Stimulated activated CD4-positive, alpha-beta T cell treated with anti-CD3 and anti-CD28 coated beads, Interleukin-4, amount 100 ng/mL, for 4 hours (primary cell): ENCODE results near the gene RMDN2.

Experiments
- DNase-seq, 2 experiments: peaks; one replicate each; pipeline ENCODE4 v3.0.0-alpha.2; 2020

RMDN2 gene, protein sequence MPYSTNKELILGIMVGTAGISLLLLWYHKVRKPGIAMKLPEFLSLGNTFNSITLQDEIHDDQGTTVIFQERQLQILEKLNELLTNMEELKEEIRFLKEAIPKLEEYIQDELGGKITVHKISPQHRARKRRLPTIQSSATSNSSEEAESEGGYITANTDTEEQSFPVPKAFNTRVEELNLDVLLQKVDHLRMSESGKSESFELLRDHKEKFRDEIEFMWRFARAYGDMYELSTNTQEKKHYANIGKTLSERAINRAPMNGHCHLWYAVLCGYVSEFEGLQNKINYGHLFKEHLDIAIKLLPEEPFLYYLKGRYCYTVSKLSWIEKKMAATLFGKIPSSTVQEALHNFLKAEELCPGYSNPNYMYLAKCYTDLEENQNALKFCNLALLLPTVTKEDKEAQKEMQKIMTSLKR

DNA sequence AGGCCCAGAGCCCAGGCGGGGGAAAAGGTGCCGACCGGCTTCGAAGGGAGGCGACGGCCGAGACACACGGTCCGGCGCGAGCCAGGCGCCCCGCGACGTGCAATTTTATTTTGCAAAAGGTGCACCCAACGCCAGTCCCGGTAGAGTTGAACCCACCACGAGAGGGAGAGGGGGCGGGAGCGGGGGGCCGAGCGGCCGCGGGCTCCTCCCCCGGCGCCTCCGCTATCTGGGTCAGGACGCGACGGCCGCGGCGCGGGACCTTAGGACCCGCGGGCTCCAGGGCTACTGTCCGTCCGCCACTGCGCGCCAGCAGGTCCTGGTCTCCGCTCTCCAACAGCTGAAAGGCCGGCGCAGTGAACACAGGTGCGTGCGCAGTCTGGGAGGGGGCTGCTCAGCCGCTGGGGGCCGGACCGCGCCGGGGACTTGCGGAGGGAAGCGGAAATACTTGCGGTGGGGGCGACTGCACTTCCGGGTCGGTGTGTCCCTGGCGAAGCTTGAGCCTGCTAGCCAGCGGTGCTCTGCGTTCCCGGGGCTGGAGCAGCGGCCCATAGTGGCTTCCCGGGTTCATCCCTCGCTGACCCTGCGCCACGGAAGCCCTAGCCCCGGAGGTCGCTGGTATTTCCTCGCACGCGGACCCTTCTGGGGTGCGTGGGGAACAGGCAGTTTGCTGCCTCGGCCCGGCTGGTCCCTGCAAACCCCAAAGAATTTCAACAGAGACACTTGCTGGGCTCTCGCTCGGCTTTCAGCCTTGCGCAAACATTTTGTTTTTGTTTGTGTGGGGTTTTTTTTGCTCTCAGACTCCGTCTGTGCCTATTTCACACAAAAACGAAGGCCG, at the start of gene RMDN2:
TSS of gene RMDN2 (plus strand) at position 225 of the 835 bp plus-strand sequence. CDS start 3,991 bp downstream, outside the sequence.
- peak; percentile 72 to 74 for DNase-seq

DNA sequence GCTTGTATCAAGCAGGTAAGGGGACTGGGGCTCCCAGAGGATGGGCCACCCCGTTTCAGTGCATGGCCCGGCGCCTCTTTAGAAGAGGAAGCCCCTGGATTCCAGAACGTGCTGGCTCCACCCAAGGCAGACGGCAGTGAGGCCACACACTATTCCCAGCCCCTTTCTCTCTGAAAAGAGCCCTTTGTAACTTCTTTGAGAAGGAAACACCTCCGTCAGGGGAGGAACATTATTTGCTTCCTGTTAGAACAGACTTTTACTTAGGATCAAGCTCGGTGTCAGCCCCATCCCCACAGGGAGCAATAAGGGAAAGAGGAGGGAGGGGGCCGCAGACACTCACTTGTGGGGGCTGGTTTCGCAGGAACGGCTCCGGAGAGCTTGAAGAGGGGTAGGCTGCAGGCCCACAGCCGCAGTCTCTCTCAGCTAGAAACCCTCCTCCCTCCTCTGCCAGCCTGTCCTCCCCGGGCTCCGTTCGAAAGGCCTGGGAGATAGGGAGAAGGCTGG, 49.6 kb upstream of the RMDN2 start:
- DNase-seq: no peak

DNA sequence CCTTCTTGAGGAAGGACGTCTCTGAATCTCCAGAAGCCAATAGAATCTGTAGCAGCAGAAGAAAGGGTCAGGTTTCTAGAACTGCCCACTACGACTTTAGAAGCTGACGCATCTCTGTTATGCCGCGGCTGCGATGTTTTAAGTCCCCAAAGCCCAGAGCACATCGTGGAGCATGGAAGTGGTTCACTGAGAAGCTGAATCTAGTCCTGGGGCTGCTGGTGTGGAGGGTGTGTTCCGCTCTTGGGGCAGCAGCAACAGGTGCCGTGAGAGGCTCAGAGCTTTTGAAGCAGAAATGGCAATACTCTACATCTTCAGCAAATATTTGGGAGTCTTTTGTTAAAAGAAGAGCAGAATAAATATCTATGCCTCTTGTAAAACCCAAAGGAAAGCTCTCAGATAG, 48.9 kb upstream of the RMDN2 start:
- DNase-seq: no peak

DNA sequence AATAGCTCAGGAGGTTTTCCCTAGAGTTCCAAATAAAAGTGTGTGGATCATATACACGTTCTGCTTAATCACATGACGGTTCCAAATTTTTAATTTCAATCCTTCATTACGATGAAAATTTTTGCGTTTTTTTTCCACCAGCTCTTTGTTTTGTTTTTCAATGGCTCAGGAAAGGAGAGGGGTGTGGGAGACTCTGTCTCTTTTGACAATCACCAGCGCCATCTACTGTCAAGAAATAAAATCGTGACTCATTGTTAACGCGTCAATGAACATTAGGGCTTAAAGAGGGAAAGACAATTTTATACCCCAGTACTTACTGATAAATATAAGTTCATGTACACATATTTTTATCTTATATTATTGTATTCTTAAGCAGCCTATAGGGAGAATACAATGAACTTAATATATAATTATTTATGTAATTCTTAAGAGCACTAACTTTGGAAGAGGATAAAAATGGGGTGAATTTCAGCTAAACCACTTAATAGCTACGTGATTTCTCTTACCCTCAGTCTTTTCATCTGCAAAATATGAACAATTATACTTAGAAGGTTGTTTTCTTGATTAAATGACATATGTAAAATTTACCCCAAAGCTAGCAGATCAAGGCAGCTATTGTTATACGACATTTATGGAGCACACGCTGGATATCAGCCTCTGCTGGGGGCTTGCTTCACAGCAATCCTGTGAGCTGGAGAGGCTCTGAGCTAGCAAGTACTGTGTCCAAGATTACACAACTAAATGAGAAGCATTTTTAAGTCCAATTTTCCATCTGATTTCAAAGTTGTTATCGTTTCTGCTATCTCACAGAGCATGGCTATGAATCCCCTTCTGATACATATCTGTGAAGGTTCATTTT, 47.4 kb upstream of the RMDN2 start:
- no peak for DNase-seq

DNA sequence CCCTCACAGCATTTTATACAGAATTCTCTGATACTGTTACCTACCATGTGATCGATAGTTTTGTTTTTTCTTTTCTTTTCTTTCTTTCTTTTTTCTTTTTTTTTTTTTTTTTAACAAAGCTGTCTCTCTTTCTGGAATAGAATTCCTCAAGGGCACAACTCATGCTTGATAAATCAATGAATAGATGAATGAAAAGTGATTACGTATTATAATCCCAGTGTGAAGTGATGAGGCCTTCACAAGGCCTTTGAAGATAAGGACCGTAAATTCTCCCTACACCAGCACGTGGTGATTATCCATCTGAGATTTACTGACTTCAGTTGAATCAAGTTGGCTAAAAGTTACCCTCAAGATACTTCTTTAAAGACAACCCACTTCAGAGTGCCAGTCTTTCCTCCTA, 46.6 kb upstream of the RMDN2 start:
- no peak for DNase-seq

DNA sequence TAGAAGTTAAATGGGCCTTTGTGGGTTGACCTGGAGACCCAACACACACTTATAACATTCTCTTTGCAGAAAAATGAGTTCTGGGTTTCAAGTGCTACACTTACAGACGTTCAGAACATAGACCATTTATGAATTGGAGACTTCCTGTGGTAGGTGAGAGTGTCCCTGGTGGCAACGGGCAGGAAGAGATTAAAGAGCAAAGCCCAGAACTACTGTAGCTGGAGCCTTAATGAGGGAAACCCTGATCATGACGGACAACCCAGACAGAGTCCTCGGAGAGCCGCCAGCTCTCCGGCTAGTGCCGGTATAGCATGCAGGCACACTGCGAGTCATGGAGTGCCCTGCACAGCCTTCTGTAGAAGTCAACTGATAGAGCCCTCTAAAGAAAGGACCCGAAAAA, 44.5 kb upstream of the RMDN2 start:
- DNase-seq: no peak

DNA sequence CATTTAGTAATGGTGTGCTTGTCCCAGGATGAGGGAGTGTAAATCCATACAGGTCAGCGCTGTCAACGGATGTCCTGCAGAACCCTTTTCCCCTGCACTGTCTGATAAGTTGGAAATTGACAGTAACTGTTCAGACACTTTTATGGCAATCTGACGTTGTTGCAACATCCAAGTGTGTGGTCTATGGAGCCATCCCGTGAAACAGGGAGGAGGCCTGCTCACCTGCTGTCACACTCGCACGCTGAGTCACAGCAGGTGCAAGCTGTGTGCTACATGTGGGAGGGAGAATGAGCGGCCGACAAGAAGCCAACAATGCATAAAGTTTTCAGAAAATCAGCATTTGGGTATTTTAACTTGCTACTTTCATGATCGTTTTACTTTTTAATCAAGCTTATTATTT, 43.7 kb upstream of the RMDN2 start:
- DNase-seq: no peak

DNA sequence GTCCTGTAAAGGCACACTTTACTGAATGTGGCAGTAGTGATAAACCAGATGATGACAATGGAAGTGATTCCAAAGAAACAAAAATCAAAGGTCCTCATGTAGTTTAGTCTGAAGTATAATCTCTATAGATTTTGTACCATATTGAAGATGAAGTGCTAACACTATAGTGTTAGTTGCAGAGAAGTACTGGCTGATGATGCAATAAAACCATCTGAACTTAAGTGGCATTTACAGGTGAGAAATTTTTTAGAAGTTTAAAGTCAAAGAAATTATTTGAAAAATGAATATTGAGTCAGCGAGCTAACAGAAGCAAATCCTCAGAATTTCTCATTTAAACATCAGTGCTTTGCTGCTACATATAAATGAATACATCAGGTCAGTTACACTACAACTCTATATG, 43.1 kb upstream of the RMDN2 start:
- no peak for DNase-seq

DNA sequence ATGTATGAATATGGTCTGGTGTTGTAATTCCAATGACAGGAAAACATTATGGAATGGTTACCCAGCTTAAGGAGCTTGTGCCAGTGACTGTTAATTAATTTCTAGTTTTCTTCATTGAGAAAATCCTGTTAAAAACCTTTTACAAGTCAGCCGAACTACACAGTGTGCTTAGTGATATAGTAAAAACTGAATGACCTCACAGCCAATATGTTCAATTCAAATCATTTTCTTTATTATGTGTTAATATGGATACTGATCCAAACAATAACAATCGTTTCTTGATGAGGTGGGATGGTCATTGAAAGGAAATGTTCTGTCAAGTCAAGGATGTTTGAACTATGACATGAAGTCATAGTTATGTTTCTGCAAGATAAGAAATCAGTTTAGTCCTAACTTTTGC, 41.6 kb upstream of the RMDN2 start:
- no peak for DNase-seq

DNA sequence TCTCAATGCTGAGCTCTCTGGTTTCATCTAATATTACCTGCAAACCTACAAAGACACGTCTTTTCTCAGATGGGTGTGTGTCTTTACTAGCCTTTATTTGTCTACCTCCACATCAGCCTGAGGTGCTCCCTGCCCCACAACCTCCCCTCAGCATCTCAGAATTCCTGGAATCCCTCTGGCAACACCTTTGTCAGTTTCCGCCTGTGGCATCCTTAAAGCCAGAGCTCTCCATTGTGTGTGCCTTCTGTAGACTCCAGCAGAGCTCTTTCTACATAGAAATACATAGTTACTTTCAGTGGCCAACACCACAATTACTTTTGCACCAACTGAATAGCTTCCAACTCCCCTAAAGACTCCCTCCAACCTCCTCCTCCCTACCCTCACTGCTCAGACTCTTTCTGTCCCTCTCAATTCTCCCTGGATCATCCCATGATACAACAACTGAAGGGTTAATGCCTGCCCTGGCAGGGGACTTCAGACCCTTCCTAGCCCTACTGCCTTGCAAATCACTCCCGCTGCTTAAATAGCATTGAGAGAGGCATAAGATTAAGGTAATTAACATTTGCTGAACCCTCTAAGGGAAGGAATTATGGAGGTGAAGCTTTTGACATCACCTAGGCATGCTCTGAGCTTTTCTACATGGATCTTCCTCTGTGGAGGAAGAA, 39.6 kb upstream of the RMDN2 start:
- DNase-seq: no peak

DNA sequence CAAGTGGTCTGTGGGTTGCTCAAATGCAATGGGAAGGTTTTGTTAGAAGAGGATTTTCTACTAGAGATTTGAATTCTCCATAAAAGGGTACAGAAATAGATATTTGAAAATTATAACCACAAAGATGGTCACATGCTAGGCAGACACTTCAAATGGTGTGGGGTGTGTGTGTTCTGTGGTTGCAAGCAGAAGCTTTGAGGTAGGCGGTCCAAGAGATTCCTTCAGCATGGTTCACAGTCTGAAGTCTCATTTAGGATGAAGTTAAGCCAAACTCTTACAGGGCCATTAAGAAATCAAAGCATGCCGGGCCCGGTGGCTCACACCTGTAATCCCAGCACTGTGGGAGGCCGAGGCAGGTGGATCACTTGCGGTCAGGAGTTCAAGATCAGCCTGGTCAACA, 38.3 kb upstream of the RMDN2 start:
- DNase-seq: no peak

DNA sequence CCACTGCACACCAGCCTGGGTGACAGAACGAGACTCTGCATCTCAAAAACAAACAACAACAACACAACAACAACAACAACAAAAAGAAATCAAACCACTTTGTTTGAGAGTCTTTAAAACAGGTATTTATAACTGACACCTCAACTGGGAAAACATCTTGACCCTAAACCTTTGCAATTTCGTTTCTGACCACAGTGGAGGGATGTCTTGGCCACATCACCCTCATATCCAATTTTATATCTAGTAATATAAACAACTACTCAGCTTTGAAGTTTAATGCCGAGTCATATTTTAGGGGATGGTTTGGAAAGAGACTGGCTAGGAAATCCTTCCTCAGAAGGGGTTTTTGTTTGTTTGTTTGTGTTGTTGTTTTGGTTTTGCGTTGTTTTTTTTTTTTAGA, 37.8 kb upstream of the RMDN2 start:
- DNase-seq: no peak

DNA sequence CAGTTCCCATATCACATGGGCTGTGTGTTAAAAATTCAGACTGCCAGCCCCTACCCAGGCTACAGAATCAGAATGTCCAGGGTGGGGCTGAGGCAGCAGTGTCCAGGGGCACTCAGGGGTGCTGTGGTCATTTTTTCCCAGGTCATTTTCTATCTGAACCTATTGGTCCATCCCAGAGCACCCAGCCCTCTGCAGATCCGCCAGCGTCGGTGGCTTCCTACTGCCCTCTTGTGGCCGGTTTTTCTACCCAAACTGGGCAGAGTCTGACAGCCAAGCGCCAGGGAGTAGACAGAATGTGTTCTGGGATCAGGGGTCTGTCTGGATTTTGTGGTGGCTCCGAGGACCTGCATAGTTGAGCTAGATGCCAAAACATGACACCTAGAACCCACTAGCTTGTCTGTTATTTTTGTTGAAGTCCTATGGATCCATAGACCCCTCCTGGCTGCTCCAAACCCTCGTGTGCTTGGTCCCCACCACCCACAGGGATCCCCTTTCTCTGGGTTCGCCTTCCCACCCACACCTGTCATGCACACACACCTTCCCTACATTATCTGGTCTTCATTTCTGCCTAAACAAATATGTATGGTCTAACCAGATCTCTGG, 34.1 kb upstream of the RMDN2 start:
- DNase-seq: peak; percentile 53 to 65

DNA sequence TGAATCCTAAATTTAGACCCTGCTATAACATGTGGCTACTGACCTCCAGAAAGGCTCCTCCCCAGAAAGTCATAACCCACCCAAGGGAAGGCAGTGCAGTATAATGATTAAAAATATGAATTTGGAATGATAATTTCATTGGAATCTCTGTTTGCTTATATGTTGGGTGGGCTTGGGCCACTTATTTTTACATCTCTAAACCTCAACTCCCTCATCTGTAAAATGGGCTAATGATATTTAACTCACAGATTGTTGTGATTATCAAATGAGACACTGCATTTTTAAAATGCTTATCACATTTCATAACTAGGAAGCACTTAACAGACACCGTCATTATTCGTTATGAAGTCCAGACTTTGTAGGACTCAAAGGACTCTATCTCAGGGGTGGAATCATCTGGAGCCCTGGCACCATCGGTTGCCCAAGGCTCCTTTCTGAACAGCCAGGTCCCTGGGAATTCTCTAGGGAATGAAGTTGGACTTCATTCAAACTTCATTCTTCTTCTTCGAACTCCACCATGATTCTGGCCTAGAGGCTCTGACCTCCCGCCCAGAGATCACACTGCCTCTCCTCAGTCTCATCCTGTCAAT, 33.1 kb upstream of the RMDN2 start:
- no peak for DNase-seq

DNA sequence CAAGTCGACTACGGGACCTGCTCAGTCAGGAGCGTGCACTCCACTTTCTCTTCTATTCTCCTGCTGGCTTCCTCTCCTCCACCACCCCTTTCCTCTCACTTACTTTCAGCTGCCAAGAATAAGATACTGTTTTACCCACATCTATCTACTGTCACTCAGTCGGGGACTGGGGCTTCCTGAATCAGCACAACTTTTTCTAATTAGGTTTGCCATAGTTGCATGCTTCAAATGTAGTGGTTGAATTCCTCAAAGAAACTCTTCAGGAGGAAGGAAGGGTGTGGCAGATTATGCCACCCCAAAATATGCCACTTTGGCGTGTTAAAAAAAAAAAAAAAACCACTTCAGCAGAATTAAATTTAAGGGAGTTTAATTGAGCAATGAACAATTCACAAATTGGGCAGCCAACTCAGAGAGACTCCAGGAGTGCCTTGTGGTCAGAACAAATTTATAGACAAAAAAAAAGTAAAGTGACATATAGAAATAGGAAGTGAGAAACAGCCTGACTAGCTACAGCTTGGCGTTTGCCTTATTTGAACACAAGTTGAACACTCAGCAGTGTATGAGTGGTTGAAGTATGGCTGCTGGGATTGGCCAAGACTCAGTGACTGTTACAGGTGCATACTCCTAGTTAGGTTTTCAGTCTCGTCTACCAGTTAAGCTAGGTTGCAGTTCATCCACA, 32.5 kb upstream of the RMDN2 start:
- DNase-seq: no peak

DNA sequence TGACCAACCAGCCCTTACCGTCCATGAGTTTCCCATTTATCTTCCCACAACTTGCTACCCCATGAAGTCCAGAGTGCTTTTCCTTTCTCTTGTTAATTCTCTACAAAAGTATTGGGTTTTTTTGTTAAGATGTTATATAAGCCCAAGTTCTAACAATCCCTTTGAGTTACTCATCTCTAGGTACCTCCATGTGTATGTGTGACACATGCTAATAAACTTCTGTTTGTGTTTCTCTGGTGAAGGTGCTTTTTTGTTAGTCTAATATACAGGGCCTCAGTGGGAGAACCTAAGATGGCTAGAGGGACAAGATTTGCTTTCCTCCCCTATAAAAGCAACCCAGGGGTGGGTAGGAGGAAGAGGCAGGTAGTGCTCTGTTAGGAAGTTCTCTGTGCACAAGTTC, 31.8 kb upstream of the RMDN2 start:
- DNase-seq: no peak

DNA sequence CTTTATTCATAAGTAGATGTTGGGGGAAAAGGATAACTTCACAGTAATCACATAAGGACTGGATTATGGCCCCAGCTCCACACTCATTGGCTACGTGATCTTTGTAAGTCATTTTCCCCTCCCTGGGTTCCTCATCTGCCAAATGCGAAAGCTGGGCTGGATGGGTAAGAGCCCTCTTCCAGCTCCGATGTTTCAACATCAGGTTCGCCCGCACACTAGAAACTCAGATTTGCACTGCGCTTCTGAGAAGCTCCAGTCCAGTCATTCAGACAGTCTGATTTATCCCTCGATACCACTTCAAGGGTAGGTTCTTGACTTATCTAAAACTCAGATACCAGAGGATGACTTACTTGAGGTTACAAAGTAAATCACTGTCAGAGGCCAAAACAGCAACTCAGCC, 31.0 kb upstream of the RMDN2 start:
- no peak for DNase-seq

DNA sequence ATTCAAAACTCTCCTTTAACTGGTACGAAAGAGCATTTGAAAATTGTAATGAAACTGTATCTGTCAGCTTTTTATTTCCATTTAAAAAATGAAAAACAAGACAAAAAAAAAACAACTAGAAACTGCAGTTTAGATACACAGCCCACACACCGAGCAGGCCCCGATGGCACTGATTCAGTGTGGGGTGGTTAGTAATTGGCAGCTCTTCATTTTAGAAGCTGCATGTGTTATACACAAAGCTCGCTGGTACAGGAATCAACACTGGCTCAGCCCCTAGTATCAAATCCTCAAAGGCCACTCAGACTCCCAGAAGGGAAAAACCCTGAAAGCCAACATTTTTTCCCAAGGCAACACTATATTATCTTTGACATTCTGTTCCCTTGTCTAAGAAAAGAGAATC, 30.5 kb upstream of the RMDN2 start:
- no peak for DNase-seq

DNA sequence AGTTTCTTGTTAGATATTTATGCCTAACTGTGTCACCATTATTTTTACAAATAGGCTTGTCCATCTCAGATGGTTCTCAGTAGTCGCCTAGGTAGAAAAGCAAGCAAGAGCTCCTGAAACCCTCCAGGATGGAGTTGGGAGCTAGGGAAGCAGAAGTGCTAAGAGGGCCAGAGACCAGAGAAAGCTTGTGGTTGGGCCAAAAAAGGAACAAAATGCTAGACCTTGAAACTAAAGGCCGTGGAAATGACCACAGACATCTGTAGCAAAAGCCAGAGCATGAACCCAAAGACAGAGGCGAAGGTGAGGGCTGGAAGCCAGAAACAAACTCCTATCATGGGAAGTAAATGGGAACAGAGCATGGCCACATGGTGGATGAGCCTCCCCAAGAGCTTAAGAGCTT, 29.9 kb upstream of the RMDN2 start:
- DNase-seq: no peak

DNA sequence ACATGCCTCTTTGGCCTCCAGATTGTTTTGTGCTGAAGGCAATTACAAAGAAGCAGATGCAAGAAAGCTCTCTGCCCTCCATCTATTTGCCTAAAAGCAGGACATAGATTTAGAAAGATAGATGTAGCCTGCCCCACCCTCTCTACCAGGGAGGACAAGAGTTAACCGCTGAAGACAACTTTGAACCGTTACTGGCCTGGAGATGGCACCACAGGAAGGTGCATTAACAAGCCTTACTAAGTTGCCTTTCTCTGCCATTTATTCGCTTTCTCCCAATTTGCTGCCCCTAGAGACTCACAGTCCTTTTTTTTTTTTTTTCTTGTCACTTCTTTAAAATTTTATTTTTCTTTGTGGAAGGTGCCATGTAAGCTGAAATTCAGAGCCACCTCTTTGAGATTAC, 28.8 kb upstream of the RMDN2 start:
- no peak for DNase-seq

DNA sequence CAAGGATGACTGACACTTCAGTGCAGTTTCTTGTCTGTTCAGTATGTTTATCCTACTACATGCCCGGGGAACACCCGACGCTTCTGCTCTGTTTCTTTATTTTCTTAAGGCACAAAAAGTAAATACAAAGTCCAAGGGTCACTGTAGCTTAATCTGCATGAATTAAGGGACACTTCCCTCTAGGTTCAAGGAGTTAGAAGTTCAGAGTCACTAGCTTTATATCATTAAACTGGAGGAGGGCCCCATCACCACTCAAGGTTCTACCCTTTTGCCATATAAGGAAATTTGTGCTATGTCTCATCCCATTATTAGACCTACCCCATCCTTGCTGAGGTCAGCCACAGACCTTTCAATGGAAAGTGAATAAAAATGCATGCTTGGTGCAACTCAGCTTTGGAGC, 27.6 kb upstream of the RMDN2 start:
- no peak for DNase-seq
